Type B pancreatic cell (in vitro differentiated cells): ENCODE results near the gene ATP5PD. TPM values are rescaled to one million over a fixed set of nuclear protein-coding genes. Genes with fewer than 3 reads are reported as not detected.

Experiments used
- DNase-seq: peaks from one replicate; pipeline ENCODE4 v3.0.0; 2021; ENCODE audit warnings: mixed read lengths; ENCODE audit not compliant: unreplicated experiment; ENCODE audit errors: extremely low spot score
- H3K27ac Mint-ChIP-seq: 2 replicates; pipeline ENCODE4 v1.8.0; 2021; ENCODE audit warnings: mild to moderate bottlenecking, mixed read lengths
- H3K27me3 Mint-ChIP-seq: 2 replicates; pipeline ENCODE4 v1.8.0; 2021; ENCODE audit warnings: mixed read lengths
- H3K36me3 Mint-ChIP-seq: 2 replicates; pipeline ENCODE4 v1.8.0; 2021; ENCODE audit warnings: mixed read lengths
- H3K4me1 Mint-ChIP-seq: one replicate; pipeline ENCODE4 v1.8.0; 2021; ENCODE audit warnings: mixed read lengths; ENCODE audit not compliant: unreplicated experiment
- H3K4me3 Mint-ChIP-seq: 2 replicates; pipeline ENCODE4 v1.8.0; 2021; ENCODE audit warnings: mild to moderate bottlenecking, mixed read lengths
- H3K9me3 Mint-ChIP-seq: 2 replicates; pipeline ENCODE4 v1.8.0; 2021; ENCODE audit warnings: mixed read lengths
- total RNA-seq: library from RNA; stranded (reverse); gene quantifications from 2 replicates; pipeline ENCODE4 v1.2.1, GENCODE V29; 2021; ENCODE audit warnings: low replicate concordance
- TF ChIP-seq, protein P1 (sequence below): fragments of 200-600 bp; sonication (generic); conservative IDR thresholded peaks from 2 replicates; pipeline ENCODE4 v1.5.0; 2021; ENCODE audit warnings: antibody characterized with exemption, mild to moderate bottlenecking

Gene ATP5PD
- total RNA-seq, 1 donor from 2014 or later = 239 TPM

DNA sequence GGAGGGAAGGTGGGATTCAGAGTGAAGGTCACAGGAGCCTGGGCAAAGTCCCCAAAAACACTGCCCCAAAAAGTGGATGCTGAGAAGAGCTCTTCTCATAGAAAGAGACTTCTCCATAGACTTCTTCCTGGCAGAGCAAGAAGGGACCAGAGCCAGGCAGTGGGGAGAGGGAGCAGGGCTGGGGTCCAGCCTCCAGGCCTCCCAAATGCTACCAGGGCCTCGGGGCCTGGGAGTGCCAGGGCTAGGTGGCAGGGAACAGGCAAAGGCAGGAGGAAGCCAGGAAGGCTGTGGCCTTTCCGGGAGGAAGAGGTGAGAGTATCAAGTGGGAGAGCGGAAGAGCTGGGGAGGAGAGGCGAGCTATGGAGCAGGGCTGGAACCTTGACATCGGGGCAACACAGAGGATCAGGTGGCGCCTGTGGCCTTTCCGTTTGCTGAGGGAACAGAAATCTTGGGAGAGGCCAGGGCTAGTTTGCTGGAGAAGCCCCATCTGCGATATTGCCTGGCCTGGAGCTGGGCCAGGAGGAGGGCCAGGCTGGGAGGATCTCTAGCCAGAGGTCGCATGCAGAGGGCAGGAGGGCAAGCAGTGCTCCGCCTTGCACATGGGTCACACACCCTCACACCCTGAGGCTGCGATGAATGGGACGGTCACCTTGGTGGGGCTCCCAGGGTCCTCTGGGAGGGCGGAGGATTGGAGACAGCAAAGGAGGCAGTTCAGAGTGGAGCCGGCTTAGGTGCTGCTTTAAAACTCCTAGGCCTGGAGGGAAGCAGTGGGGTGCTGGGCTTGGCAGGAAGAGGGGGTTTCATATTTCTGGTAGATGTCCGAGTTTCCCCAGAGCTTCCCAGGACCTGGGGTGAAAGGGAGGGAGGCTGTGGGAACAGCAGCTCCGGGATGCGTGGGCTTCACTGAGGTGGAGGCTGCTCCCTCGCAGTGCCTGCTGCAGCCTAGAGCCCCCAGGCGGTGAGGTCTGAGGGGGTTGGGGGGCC, 44.4 kb upstream of the ATP5PD start:
- peak overlapping the region; percentile 77 for H3K4me3 Mint-ChIP-seq
- H3K27ac Mint-ChIP-seq = peak overlapping the region; percentile 87
- TF ChIP-seq, protein P1, sequence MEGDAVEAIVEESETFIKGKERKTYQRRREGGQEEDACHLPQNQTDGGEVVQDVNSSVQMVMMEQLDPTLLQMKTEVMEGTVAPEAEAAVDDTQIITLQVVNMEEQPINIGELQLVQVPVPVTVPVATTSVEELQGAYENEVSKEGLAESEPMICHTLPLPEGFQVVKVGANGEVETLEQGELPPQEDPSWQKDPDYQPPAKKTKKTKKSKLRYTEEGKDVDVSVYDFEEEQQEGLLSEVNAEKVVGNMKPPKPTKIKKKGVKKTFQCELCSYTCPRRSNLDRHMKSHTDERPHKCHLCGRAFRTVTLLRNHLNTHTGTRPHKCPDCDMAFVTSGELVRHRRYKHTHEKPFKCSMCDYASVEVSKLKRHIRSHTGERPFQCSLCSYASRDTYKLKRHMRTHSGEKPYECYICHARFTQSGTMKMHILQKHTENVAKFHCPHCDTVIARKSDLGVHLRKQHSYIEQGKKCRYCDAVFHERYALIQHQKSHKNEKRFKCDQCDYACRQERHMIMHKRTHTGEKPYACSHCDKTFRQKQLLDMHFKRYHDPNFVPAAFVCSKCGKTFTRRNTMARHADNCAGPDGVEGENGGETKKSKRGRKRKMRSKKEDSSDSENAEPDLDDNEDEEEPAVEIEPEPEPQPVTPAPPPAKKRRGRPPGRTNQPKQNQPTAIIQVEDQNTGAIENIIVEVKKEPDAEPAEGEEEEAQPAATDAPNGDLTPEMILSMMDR = no peak
- DNase-seq = no peak
- peaks cover 3% of the 10 kb centered on the region for H3K36me3 Mint-ChIP-seq
- no peaks in the 10 kb centered on the region for H3K27me3 Mint-ChIP-seq
- H3K9me3 Mint-ChIP-seq = no peaks in the 10 kb centered on the region
- H3K4me1 Mint-ChIP-seq = peaks cover 39% of the 10 kb centered on the region

DNA sequence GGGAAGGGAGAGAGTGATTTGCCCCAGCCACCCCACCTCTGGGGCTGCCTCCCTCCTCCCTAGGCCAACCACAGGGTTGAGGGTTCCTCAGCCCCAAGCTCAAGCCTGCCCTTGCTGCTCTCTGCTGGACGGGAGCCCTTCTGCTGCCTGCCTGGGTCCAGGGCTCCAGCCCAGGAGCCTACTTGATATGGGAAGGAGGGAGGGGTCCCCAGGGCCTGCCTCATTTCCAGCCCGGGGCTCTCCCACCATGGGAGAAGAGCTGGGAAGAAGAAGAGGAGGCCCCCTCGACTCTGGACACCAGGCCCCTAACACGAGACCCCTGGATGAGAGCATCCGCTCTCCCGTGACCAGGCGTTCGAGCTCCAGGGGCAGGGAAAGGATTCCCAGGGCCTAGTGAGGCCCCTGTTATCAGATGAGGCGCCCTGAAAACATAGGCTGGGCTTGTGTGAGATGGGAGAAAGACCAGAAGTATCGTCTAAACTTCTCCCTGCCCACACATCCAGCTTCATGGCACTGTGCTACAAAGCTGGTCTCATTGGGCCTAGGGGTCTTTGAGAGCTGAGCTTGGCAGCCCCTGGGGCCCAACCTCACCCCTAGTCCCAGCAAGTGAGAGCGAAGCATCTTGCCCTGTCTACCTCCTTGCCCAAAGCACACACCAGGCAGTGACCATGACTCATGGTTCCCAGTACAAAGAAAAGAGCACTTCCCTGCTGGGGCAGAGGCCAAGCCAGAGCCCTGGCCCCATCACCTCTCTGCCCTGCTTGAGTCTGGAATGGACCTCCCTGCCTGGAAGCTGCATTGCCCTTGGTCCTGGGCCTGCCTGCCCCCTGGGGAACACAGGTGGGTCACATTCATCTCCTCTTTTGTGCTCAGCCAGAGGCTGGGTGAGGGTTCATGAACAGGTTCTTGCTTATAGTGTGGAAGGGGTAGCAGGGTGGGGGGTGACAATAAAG, 42.0 kb upstream of the ATP5PD start:
- Mint-ChIP-seq H3K9me3 (no peaks in the 10 kb centered on the region), H3K27me3 (no peaks in the 10 kb centered on the region), H3K27ac (peak overlapping the region; percentile 87), H3K4me1 (peaks cover 51% of the 10 kb centered on the region), H3K36me3 (no peaks in the 10 kb centered on the region), H3K4me3 (peak overlapping the region; percentile 82)
- TF ChIP-seq, protein P1 = no peak
- DNase-seq = no peak

DNA sequence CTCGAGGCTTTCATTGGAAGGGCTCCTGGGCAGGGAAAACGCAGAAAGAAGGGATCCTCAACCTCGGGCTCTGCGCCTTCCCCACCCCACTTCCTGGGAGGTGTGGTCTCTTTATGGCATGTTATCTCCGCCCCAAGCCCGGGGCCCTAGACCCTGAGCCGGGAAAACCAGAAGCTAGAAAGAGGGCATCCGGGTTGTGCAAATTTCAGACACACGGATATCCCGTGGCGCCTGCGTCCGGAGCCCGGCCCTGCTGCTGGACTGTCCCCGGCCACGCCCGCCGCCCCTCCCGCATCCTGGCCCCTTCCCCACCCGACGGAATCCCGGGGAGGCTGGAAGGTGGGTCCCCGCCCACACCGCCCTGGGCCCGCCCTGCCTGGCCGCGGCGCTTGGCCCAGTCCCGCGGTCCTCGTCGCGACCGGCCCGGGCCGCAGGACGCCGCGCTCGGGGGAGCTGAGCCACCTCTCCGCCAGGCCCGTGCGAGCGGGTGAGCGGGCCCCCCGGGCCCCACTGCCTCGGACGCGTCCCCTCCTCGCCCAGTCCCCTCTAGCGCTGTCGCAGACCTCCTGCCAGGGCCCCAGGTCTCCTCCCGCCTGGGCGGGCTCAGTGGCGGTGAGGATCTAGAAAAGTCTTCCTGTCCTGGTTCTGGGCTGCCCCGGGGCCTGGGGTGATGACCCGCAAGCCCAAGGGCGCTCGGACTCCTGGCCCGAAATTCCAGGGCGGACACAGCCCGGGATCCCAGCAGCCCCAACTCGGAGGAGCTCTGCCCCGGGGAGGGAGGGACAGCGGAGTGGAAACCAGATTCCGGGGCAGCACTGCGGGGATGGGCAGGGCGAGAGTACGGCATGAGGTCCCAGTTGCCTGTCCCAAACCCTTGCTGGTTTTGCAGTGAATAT, 41.0 kb upstream of the ATP5PD start, which contains the start of gene SLC16A5:
TSS of gene SLC16A5 (plus strand) at position 397 of the 896 bp plus-strand sequence. CDS start 5,683 bp downstream, outside the sequence.
- peaks cover 53% of the 10 kb centered on the region for H3K4me1 Mint-ChIP-seq
- H3K27ac Mint-ChIP-seq = peak within 1 kb of the TSS; percentile 87
- no peaks in the 10 kb centered on the region for H3K27me3 Mint-ChIP-seq

DNA sequence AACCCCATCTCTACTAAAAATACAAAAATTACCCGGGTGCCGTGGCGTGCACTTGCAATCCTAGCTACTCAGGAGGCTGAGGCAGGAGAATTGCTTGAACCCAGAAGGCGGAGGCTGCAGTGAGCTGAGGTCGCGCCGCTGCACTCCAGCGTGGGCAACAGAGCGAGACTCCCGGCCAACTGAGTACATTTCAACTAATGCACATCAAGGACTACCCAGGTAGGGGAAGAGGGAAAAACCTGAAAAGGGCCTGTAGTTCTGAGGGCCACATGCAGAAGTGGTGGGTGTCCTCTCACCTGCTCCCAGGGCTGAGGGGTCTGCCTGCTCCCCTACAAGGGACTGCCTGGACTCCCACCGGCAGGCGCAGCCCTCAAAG, 40.4 kb upstream of the ATP5PD start:
- TF ChIP-seq, protein P1 = no peak
- Mint-ChIP-seq H3K9me3 (no peaks in the 10 kb centered on the region), H3K4me3 (peak overlapping the region; percentile 84), H3K4me1 (peaks cover 52% of the 10 kb centered on the region), H3K36me3 (no peaks in the 10 kb centered on the region), H3K27ac (peak overlapping the region; percentile 87), H3K27me3 (no peaks in the 10 kb centered on the region)
- DNase-seq = no peak

More for the DNA sequence above, 41.0 kb upstream of the ATP5PD start, which contains the start of gene SLC16A5:
- H3K36me3 Mint-ChIP-seq = no peaks in the 10 kb centered on the region
- TF ChIP-seq, protein P1 = no peak
- H3K4me3 Mint-ChIP-seq = peak within 1 kb of the TSS; percentile 84
- DNase-seq = peak; percentile 85
- no peaks in the 10 kb centered on the region for H3K9me3 Mint-ChIP-seq
